Endothelial cell (in vitro differentiated cells): Measurements from ENCODE around the gene AGBL2. TPM values are rescaled to one million over a fixed set of nuclear protein-coding genes. Genes with fewer than 3 reads are reported as not detected.

Experiments used
- DNase-seq: peaks from one replicate; pipeline ENCODE4 v3.0.0; 2021; ENCODE audit warnings: low spot score
- H3K27ac Mint-ChIP-seq: one replicate; pipeline ENCODE4 v1.8.0; 2021; ENCODE audit warnings: mixed read lengths, inconsistent platforms; ENCODE audit not compliant: unreplicated experiment
- H3K27me3 Mint-ChIP-seq: one replicate; pipeline ENCODE4 v1.8.0; 2021; ENCODE audit warnings: mild to moderate bottlenecking, moderate library complexity, mixed read lengths, inconsistent platforms; ENCODE audit not compliant: unreplicated experiment
- H3K36me3 Mint-ChIP-seq: one replicate; pipeline ENCODE4 v1.8.0; 2021; ENCODE audit warnings: mild to moderate bottlenecking, low read depth, mixed read lengths, inconsistent platforms; ENCODE audit not compliant: unreplicated experiment
- H3K4me1 Mint-ChIP-seq: one replicate; pipeline ENCODE4 v1.8.0; 2021; ENCODE audit warnings: mild to moderate bottlenecking, mixed read lengths, inconsistent platforms; ENCODE audit not compliant: unreplicated experiment
- H3K4me3 Mint-ChIP-seq: one replicate; pipeline ENCODE4 v1.8.0; 2021; ENCODE audit warnings: mild to moderate bottlenecking, mixed read lengths, inconsistent platforms; ENCODE audit not compliant: unreplicated experiment
- H3K9me3 Mint-ChIP-seq: one replicate; pipeline ENCODE4 v1.8.0; 2021; ENCODE audit warnings: mixed read lengths, inconsistent platforms; ENCODE audit not compliant: unreplicated experiment
- total RNA-seq: library from RNA; stranded (reverse); fragmentation: NEBNext Ultra II Directional; extraction: Animal tissue kit (Norgen Biotek cat#: 25700); gene quantifications from one replicate; pipeline ENCODE4 v1.2.1, GENCODE V29; 2021; ENCODE audit not compliant: unreplicated experiment
- TF ChIP-seq, protein P1 (sequence below): fragments of 200-600 bp; sonication (generic); IDR thresholded peaks from one replicate; pipeline ENCODE4 v1.5.0; 2021; ENCODE audit warnings: antibody characterized with exemption; ENCODE audit not compliant: unreplicated experiment

Gene AGBL2
- total RNA-seq, 1 donor from 2014 or later: 1.7 TPM

- Mint-ChIP-seq H3K27me3 (no peaks in the 10 kb centered on the region), H3K36me3 (peaks cover 36% of the 10 kb centered on the region), H3K4me3 (no peak overlapping the region), H3K9me3 (no peaks in the 10 kb centered on the region), H3K27ac (no peak overlapping the region), H3K4me1 (no peaks in the 10 kb centered on the region)
- DNase-seq: no peak
- TF ChIP-seq, protein P1, sequence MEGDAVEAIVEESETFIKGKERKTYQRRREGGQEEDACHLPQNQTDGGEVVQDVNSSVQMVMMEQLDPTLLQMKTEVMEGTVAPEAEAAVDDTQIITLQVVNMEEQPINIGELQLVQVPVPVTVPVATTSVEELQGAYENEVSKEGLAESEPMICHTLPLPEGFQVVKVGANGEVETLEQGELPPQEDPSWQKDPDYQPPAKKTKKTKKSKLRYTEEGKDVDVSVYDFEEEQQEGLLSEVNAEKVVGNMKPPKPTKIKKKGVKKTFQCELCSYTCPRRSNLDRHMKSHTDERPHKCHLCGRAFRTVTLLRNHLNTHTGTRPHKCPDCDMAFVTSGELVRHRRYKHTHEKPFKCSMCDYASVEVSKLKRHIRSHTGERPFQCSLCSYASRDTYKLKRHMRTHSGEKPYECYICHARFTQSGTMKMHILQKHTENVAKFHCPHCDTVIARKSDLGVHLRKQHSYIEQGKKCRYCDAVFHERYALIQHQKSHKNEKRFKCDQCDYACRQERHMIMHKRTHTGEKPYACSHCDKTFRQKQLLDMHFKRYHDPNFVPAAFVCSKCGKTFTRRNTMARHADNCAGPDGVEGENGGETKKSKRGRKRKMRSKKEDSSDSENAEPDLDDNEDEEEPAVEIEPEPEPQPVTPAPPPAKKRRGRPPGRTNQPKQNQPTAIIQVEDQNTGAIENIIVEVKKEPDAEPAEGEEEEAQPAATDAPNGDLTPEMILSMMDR: no peak
Observed at GRCh38 chr11:47732271-47732670, 17.1 kb upstream of the AGBL2 start.

DNA sequence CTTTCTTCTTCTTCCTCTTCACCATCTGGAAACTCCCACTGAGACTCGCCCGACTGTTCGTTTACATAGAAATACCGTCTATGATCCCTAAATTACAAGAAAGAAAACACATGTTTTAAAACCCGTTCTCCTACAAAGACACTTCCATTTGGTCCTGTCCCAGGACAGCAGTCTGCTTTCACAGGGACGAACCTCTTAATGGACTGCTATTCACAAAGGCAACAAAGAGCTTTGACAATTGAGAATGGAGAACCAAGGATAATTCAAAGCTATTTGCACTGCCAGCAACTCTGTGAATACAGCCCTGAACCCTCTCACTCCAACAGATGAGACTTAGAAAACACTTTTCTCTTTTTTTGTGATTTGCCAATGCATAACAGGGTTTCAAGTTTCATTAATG lies 16.3 kb upstream of the AGBL2 start:
- Mint-ChIP-seq H3K9me3 (no peaks in the 10 kb centered on the region), H3K27me3 (no peaks in the 10 kb centered on the region), H3K36me3 (peaks cover 32% of the 10 kb centered on the region), H3K27ac (no peak overlapping the region), H3K4me3 (no peak overlapping the region), H3K4me1 (no peaks in the 10 kb centered on the region)
- TF ChIP-seq, protein P1: no peak
- DNase-seq: no peak

DNA sequence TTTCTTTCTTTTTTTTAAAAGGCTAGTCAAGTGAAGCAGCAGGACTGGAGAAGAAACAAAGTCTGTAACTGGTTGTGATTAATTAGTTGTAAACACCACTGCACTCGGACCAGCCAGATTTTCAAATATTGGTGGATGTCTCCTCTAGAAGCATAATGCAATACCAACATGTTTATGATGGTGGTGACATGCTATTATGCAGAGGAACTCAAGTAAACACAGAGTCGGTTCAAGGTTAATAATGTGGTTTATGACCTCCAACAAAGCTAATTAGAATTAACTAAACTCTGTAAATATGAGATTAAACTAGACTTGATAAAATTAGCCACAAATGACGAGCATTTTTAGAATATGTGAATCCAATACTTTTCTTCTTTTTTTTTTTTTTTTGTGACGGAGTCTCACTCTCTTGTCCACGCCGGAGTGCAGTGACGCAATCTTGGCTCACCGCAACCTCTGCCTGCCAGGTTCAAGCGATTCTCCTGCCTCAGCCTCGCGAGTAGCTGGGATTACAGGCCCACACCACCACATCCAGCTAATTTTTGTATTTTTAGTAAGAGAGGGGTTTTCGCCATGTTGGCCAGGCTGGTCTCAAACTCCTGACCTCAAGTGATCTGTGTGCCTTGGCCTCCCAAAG lies 11.8 kb upstream of the AGBL2 start:
- H3K4me3 Mint-ChIP-seq: no peak overlapping the region
- peaks cover 2% of the 10 kb centered on the region for H3K27me3 Mint-ChIP-seq
- H3K9me3 Mint-ChIP-seq: no peaks in the 10 kb centered on the region
- DNase-seq: no peak
- no peaks in the 10 kb centered on the region for H3K4me1 Mint-ChIP-seq
- TF ChIP-seq, protein P1: no peak
- peaks cover 32% of the 10 kb centered on the region for H3K36me3 Mint-ChIP-seq
- no peak overlapping the region for H3K27ac Mint-ChIP-seq

DNA sequence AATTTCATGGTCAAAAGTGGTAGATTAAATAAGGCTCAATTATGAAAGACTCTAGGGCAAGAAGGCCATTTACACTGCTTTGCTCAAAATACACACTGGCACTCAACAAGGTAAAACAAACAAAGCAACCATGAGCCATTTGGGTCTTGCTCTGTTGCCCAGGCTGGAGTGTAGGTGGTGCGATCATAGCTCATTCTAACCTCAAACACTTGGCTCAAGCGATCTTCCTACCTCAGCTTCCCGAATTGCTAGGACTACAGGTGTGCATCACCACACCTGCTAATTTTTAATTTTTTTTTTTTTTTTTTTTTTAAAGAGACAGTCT lies 10.9 kb upstream of the AGBL2 start:
- H3K36me3 Mint-ChIP-seq: peaks cover 27% of the 10 kb centered on the region
- TF ChIP-seq, protein P1: no peak
- no peak for DNase-seq
- peaks cover 2% of the 10 kb centered on the region for H3K27me3 Mint-ChIP-seq
- no peak overlapping the region for H3K27ac Mint-ChIP-seq
- no peak overlapping the region for H3K4me3 Mint-ChIP-seq
- H3K9me3 Mint-ChIP-seq: no peaks in the 10 kb centered on the region
- no peaks in the 10 kb centered on the region for H3K4me1 Mint-ChIP-seq

- no peaks in the 10 kb centered on the region for H3K4me1 Mint-ChIP-seq
- TF ChIP-seq, protein P1: no peak
- H3K36me3 Mint-ChIP-seq: peaks cover 27% of the 10 kb centered on the region
- H3K9me3 Mint-ChIP-seq: no peaks in the 10 kb centered on the region
- H3K27ac Mint-ChIP-seq: no peak overlapping the region
- H3K27me3 Mint-ChIP-seq: peaks cover 2% of the 10 kb centered on the region
- no peak for DNase-seq
- H3K4me3 Mint-ChIP-seq: no peak overlapping the region
Observed at GRCh38 chr11:47725442-47726117, 10.4 kb upstream of the AGBL2 start.
